ENCODE results near the gene RPL18.

The RPL18 gene

DNA sequence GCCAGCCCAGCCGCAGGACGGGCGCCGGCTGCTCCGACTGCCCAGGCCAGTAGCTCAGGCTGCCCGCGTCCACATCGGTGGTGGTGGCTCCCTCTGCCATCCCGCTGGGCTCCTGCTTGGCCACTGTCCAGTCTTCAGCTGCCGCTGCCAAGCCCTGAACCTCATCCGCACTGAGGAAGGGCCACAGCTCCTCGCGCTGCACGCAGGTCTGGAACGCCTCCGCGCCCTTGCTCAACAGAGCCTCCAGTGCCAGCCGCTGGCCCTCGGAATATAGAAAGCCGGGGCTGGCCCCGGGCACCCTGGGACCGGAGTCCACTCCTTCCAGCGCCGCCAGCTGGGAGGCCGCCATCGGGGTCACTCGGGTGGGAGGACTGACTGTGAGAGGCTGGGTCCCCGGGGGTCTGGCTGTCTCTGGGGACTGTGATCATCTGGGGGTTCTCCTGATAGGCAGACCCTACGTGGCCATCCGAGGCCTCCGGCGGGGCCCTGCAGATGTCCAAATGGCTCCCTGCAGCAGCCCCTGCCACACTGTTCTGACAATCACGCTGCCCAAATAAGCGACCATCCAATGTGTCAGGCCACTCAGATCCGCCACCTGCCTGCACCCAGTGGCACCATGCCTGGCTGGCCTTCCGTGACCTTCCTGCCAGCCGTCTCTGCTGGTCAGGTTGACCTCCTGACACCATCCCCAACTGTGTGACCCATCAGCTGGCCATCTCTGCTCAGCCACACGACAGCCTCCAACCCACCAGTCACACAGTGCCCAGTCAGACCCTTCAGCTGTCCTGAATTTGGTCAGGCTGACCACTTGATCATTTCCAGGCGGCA lies 5.7 kb downstream of the RPL18 start:
- TF ChIP-seq, protein P1, sequence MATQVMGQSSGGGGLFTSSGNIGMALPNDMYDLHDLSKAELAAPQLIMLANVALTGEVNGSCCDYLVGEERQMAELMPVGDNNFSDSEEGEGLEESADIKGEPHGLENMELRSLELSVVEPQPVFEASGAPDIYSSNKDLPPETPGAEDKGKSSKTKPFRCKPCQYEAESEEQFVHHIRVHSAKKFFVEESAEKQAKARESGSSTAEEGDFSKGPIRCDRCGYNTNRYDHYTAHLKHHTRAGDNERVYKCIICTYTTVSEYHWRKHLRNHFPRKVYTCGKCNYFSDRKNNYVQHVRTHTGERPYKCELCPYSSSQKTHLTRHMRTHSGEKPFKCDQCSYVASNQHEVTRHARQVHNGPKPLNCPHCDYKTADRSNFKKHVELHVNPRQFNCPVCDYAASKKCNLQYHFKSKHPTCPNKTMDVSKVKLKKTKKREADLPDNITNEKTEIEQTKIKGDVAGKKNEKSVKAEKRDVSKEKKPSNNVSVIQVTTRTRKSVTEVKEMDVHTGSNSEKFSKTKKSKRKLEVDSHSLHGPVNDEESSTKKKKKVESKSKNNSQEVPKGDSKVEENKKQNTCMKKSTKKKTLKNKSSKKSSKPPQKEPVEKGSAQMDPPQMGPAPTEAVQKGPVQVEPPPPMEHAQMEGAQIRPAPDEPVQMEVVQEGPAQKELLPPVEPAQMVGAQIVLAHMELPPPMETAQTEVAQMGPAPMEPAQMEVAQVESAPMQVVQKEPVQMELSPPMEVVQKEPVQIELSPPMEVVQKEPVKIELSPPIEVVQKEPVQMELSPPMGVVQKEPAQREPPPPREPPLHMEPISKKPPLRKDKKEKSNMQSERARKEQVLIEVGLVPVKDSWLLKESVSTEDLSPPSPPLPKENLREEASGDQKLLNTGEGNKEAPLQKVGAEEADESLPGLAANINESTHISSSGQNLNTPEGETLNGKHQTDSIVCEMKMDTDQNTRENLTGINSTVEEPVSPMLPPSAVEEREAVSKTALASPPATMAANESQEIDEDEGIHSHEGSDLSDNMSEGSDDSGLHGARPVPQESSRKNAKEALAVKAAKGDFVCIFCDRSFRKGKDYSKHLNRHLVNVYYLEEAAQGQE (IDR thresholded peaks at IDR 0.05; ENCODE audit: insufficient read depth in 1 of 2, low read depth in 2 of 2, low read length in 2 of 2) = no peak
- TF ChIP-seq TAF1 (IDR thresholded peaks at IDR 0.05; ENCODE audit: borderline replicate concordance, insufficient read depth, low read length) = no peak
- no peak for TF ChIP-seq FOXP2 (optimal IDR thresholded peaks at IDR 0.05; ENCODE audit: borderline replicate concordance, extremely low read depth, extremely low read length, insufficient read depth)
- TF ChIP-seq SIN3A (IDR thresholded peaks at IDR 0.05; ENCODE audit: borderline replicate concordance, insufficient read depth, low read length) = no peak
- no peak; the same call in 1 of the 2 replicates for TF ChIP-seq POLR2AphosphoS5 (IDR thresholded peaks at IDR 0.05; ENCODE audit: low read depth, low read length)

DNA sequence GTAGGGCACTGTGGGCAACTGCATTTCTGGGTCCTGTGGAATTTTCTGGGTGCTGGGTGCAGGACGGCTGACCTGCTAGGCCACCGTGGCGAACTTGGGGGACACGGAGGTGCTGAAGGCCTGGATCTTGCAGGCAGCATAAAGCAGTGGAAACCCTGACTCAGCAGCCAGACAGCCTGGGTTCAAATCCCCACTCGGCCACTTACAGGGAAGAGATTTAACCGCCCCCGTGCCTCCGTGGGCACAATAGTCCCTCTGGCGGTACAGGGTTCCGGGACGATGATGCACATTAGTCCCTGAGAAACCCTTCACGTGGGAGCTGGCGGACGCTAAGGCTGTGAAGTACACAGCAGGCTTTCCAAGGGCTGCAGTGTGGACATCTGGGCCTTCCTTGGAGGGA lies 7.1 kb downstream of the RPL18 start:
- TF ChIP-seq, protein P1 (IDR thresholded peaks at IDR 0.05; ENCODE audit: insufficient read depth in 1 of 2, low read depth in 2 of 2, low read length in 2 of 2) = no peak
- TF ChIP-seq SIN3A (IDR thresholded peaks at IDR 0.05; ENCODE audit: borderline replicate concordance, insufficient read depth, low read length) = no peak
- no peak for TF ChIP-seq TAF1 (IDR thresholded peaks at IDR 0.05; ENCODE audit: borderline replicate concordance, insufficient read depth, low read length)
- no peak for TF ChIP-seq FOXP2 (optimal IDR thresholded peaks at IDR 0.05; ENCODE audit: borderline replicate concordance, extremely low read depth, extremely low read length, insufficient read depth)
- TF ChIP-seq POLR2AphosphoS5 (IDR thresholded peaks at IDR 0.05; ENCODE audit: low read depth, low read length) = no peak

DNA sequence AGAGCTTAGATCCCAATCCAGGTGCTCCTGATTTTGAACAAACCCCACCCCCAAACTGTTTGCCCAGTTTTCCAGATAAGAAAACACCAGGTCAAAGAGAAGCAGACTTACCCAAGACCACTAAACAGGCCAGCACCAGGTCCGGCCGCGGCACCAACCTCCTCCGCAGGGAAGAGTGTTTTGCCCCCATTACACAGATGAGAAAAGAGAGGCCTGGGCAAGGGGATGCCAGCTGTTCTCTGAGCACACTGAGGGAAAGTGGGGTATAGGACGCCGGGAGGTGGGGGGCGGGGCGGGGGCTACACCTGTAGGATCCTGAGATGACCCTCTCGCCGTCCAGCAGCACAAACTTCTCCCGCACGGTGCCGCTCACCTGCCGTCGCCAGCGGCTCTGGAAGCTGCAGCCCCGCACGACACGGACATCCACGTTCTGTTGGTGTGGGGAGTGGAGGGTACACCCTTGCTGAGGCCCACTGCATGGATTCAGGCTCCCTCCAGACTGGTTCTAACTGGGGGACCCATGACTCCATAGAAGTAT lies 9.3 kb downstream of the RPL18 start:
- no peak for TF ChIP-seq POLR2AphosphoS5 (IDR thresholded peaks at IDR 0.05; ENCODE audit: low read depth, low read length)
- no peak for TF ChIP-seq FOXP2 (optimal IDR thresholded peaks at IDR 0.05; ENCODE audit: borderline replicate concordance, extremely low read depth, extremely low read length, insufficient read depth)
- no peak for TF ChIP-seq SIN3A (IDR thresholded peaks at IDR 0.05; ENCODE audit: borderline replicate concordance, insufficient read depth, low read length)
- TF ChIP-seq, protein P1 (IDR thresholded peaks at IDR 0.05; ENCODE audit: insufficient read depth in 1 of 2, low read depth in 2 of 2, low read length in 2 of 2) = no peak
- no peak for TF ChIP-seq TAF1 (IDR thresholded peaks at IDR 0.05; ENCODE audit: borderline replicate concordance, insufficient read depth, low read length)

DNA sequence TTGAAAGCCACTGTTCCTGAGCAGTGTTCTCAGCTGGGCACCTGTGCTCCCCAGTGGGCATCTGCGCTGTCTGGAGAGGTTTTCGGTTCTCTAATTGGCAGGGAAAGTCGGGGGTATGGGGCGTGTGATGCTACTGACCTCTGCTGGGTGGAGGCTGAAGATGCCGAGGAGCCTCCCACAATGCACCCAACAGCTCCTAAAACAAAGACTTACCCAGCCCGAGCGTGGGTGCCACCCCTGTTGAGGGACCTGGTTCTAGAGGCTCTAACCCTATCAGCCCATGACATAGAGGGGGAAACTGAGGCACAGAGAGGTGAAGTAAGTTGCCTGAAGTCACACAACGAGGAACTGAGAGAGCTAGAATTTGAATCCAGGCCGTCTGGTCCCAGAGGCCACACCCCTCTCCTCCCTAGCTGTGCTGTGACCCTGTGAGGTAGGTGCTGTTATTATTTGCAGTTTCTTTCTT lies 10.1 kb downstream of the RPL18 start:
- TF ChIP-seq FOXP2 (optimal IDR thresholded peaks at IDR 0.05; ENCODE audit: borderline replicate concordance, extremely low read depth, extremely low read length, insufficient read depth) (no peak), POLR2AphosphoS5 (IDR thresholded peaks at IDR 0.05; ENCODE audit: low read depth, low read length) (no peak), TAF1 (IDR thresholded peaks at IDR 0.05; ENCODE audit: borderline replicate concordance, insufficient read depth, low read length) (no peak), SIN3A (IDR thresholded peaks at IDR 0.05; ENCODE audit: borderline replicate concordance, insufficient read depth, low read length) (no peak)
- TF ChIP-seq, protein P1 (IDR thresholded peaks at IDR 0.05; ENCODE audit: insufficient read depth in 1 of 2, low read depth in 2 of 2, low read length in 2 of 2) = no peak
